ENCODE data around the gene CAPZB.

- TF ChIP-seq CTCF (IDR thresholded peaks at IDR 0.05) (no peak), POLR2A (IDR thresholded peaks at IDR 0.05) (no peak)
Measured at GRCh38 chr1:19338323-19338762, 147.0 kb downstream of the CAPZB start.
